ENCODE measurements around the gene THRA.

DNA sequence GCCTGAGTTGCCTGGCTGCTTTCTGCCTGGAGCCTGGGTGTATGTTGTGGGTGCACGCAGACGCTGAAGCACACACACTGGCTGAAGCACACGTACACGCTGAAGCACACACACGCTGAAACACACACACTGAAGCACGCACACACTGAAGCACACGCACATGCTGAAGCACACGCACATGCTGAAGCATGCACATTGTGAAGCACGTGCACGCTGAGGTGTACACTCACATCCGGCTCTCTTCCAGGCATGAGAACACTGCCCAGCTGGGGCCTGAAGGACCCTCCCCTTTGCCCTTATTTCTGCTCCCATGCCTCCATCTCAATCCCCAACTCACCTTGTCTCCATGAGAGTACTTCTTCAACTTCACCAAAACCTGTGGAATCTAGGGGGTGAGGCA is 31.1 kb upstream of the THRA start:
- TF ChIP-seq POLR2AphosphoS5 (IDR thresholded peaks at IDR 0.05; ENCODE audit: low read depth, low read length) (no peak), POLR2A (IDR thresholded peaks at IDR 0.05; ENCODE audit: low read depth, low read length) (no peak)

Data from GM12892 (cell line).